ENCODE results near the gene ZNF70. TPM values are rescaled to one million over a fixed set of nuclear protein-coding genes. Genes with fewer than 3 reads are reported as not detected.

ZNF70 gene
- total RNA-seq, 1 experiment from 2014 or later: 9.7 TPM

DNA sequence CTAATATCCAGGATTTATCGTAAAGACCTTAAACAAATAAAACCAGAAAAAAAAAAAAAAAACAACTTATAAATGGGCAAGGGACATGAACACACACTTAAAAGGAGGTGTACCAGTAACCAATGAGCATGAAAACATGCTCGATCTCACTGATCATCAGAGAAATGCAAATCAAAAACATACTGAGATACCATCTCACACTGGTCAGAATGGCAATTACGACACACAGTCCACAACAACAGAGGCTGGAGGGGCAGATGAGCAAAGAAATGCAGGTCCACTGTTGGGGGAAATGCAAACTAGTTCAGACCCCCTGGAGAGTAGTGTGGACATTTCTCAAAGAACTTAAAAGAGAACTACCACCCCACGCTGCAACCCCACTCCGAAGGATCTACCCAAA, 46.9 kb downstream of the ZNF70 start:
- DNase-seq (ENCODE audit: low spot score): no peak
- CTCF ChIA-PET: no interaction called here
- TF ChIP-seq EZH2 (IDR thresholded peaks at IDR 0.05; ENCODE audit: borderline replicate concordance, low read depth, low read length, poor library complexity, severe bottlenecking): no peak
- no peak for TF ChIP-seq CTCF (conservative IDR thresholded peaks at IDR 0.05; ENCODE audit: low read depth, low read length)
- H3K36me3 ChIP-seq (ENCODE audit: insufficient read depth, low read length, poor library complexity, severe bottlenecking): peaks cover 71% of the 10 kb centered on the region
- no peak overlapping the region for H3K27ac ChIP-seq (ENCODE audit: low read depth, low read length, poor library complexity, severe bottlenecking)
- no peaks in the 10 kb centered on the region for H3K27me3 ChIP-seq (replicated peaks; ENCODE audit: insufficient read depth, low read depth, low read length, poor library complexity)
- POLR2A ChIA-PET (ENCODE audit: low non-redundant PET): no interaction called here
- no peaks in the 10 kb centered on the region for H3K9me3 ChIP-seq (ENCODE audit: low read depth, low read length, poor library complexity, severe bottlenecking)
- intact Hi-C loops (cut with micrococcal nuclease; ENCODE audit: unreplicated experiment): no loop called here
- BruUV-seq (replicated peaks): no TSS peak
- no peak overlapping the region for H3K4me3 ChIP-seq (ENCODE audit: low read depth, low read length, poor library complexity, severe bottlenecking)
- no peaks in the 10 kb centered on the region for H3K4me1 ChIP-seq (ENCODE audit: insufficient read depth, low read length, poor library complexity, severe bottlenecking)

- BruUV-seq (replicated peaks): no TSS peak
- no peak for DNase-seq (ENCODE audit: low spot score)
Observed at GRCh38 chr22:23700706-23701105, 50.2 kb downstream of the ZNF70 start.

GRCh38 chr22:23698673-23699235, 52.2 kb downstream of the ZNF70 start:
- Histone ChIP-seq H3K4me1 (ENCODE audit: insufficient read depth, low read length, poor library complexity, severe bottlenecking) (no peaks in the 10 kb centered on the region), H3K4me3 (ENCODE audit: low read depth, low read length, poor library complexity, severe bottlenecking) (no peak overlapping the region), H3K27ac (ENCODE audit: low read depth, low read length, poor library complexity, severe bottlenecking) (no peak overlapping the region), H3K36me3 (ENCODE audit: insufficient read depth, low read length, poor library complexity, severe bottlenecking) (peaks cover 32% of the 10 kb centered on the region), H3K9me3 (ENCODE audit: low read depth, low read length, poor library complexity, severe bottlenecking) (no peaks in the 10 kb centered on the region), H3K27me3 (replicated peaks; ENCODE audit: insufficient read depth, low read depth, low read length, poor library complexity) (no peaks in the 10 kb centered on the region)
- intact Hi-C loops (cut with micrococcal nuclease; ENCODE audit: unreplicated experiment): no loop called here
- CTCF ChIA-PET: no interaction called here
- POLR2A ChIA-PET (ENCODE audit: low non-redundant PET): no interaction called here
- DNase-seq (ENCODE audit: low spot score): no peak
- BruUV-seq (replicated peaks): no TSS peak
- no peak for TF ChIP-seq CTCF (conservative IDR thresholded peaks at IDR 0.05; ENCODE audit: low read depth, low read length)
- no peak for TF ChIP-seq EZH2 (IDR thresholded peaks at IDR 0.05; ENCODE audit: borderline replicate concordance, low read depth, low read length, poor library complexity, severe bottlenecking)

More at GRCh38 chr22:23700706-23701105, 50.2 kb downstream of the ZNF70 start:
- H3K36me3 ChIP-seq (ENCODE audit: insufficient read depth, low read length, poor library complexity, severe bottlenecking): peaks cover 43% of the 10 kb centered on the region
- ChIA-PET CTCF (no interaction called here), POLR2A (ENCODE audit: low non-redundant PET) (no interaction called here)
- H3K4me3 ChIP-seq (ENCODE audit: low read depth, low read length, poor library complexity, severe bottlenecking): no peak overlapping the region
- no peaks in the 10 kb centered on the region for H3K27me3 ChIP-seq (replicated peaks; ENCODE audit: insufficient read depth, low read depth, low read length, poor library complexity)
- H3K4me1 ChIP-seq (ENCODE audit: insufficient read depth, low read length, poor library complexity, severe bottlenecking): no peaks in the 10 kb centered on the region
- no peak for TF ChIP-seq EZH2 (IDR thresholded peaks at IDR 0.05; ENCODE audit: borderline replicate concordance, low read depth, low read length, poor library complexity, severe bottlenecking)
- no peak for TF ChIP-seq CTCF (conservative IDR thresholded peaks at IDR 0.05; ENCODE audit: low read depth, low read length)
- intact Hi-C loops (cut with micrococcal nuclease; ENCODE audit: unreplicated experiment): no loop called here
- H3K9me3 ChIP-seq (ENCODE audit: low read depth, low read length, poor library complexity, severe bottlenecking): no peaks in the 10 kb centered on the region
- H3K27ac ChIP-seq (ENCODE audit: low read depth, low read length, poor library complexity, severe bottlenecking): no peak overlapping the region

Measured in A673 (cell line).